OCI-LY7 (cell line): ENCODE data around the gene ACOXL. TPM values are rescaled to one million over a fixed set of nuclear protein-coding genes. Genes with fewer than 3 reads are reported as not detected.

ENCODE experiments used
- BruUV-seq: library from RNA; stranded (reverse); fragments of 400-500 nt; replicated peaks from 2 replicates; lab custom pipeline; 2021; lab: Mats Ljungman, UMichigan
- CTCF ChIA-PET: fragments of 300-600 bp; sonication (Branson Sonifier 250); formaldehyde crosslinking; loops from one replicate; lab custom pipeline; 2022; ENCODE audit warnings: antibody characterized with exemption; ENCODE audit not compliant: unreplicated experiment; lab: Charles Lee
- POLR2A ChIA-PET: fragments of 300-600 bp; sonication (Branson Sonifier 250); formaldehyde crosslinking; loops from one replicate; lab custom pipeline; 2022; ENCODE audit warnings: antibody characterized with exemption; lab: Charles Lee
- DNase-seq: peaks from one replicate; pipeline ENCODE4 v3.0.0-alpha.2; 2015; ENCODE audit warnings: low spot score
- H2AFZ ChIP-seq: fragments of 200-600 bp; sonication (generic), shearing (Covaris generic); 2 replicates; pipeline ENCODE4 v1.6.1; 2014; ENCODE audit warnings: mild to moderate bottlenecking, antibody characterized with exemption, low read length, moderate library complexity
- H3K27ac ChIP-seq: fragments of 200-600 bp; sonication (generic); 2 replicates; pipeline ENCODE4 v1.5.1; 2014; ENCODE audit warnings: mixed run types, low read depth, mild to moderate bottlenecking, moderate library complexity, low read length, inconsistent platforms; ENCODE audit not compliant: poor library complexity, severe bottlenecking
- H3K36me3 ChIP-seq: fragments of 200-600 bp; sonication (generic); 2 replicates; pipeline ENCODE4 v1.6.1; 2014; ENCODE audit warnings: mild to moderate bottlenecking, antibody characterized with exemption, low read length, moderate library complexity, mixed read lengths; ENCODE audit not compliant: insufficient read depth
- H3K4me1 ChIP-seq: fragments of 200-600 bp; sonication (generic); 2 replicates; pipeline ENCODE4 v1.5.1; 2014; ENCODE audit warnings: mild to moderate bottlenecking, low read length; ENCODE audit not compliant: insufficient read depth, poor library complexity, severe bottlenecking
- H3K4me2 ChIP-seq: fragments of 200-600 bp; sonication (generic); 2 replicates; pipeline ENCODE4 v1.6.1; 2014; ENCODE audit warnings: mild to moderate bottlenecking, low read length
- H3K4me3 ChIP-seq: fragments of 200-600 bp; sonication (generic); 2 replicates; pipeline ENCODE4 v1.5.1; 2014; ENCODE audit warnings: mild to moderate bottlenecking, low read depth, low read length; ENCODE audit not compliant: poor library complexity, severe bottlenecking
- H3K79me2 ChIP-seq: fragments of 200-600 bp; sonication (generic); 2 replicates; pipeline ENCODE4 v1.6.1; 2016; ENCODE audit warnings: low read depth, mild to moderate bottlenecking, low read length, moderate library complexity, mixed read lengths; ENCODE audit not compliant: insufficient read depth
- H3K9me2 ChIP-seq: fragments of 200-600 bp; sonication (generic); 2 replicates; pipeline ENCODE4 v1.6.1; 2016; ENCODE audit warnings: mild to moderate bottlenecking, low read length, mixed read lengths; ENCODE audit not compliant: insufficient read depth
- H3K9me3 ChIP-seq: fragments of 200-600 bp; sonication (generic); 2 replicates; pipeline ENCODE4 v1.6.1; 2014; ENCODE audit warnings: mild to moderate bottlenecking, mixed run types, low read length, mixed read lengths
- H4K20me1 ChIP-seq: fragments of 200-600 bp; sonication (generic); 2 replicates; pipeline ENCODE4 v1.6.1; 2014; ENCODE audit warnings: mild to moderate bottlenecking, antibody characterized with exemption, low read length, moderate library complexity, mixed read lengths; ENCODE audit not compliant: insufficient read depth
- EZH2phosphoT487 ChIP-seq: fragments of 200-600 bp; sonication (generic); IDR thresholded peaks from 2 replicates; pipeline ENCODE4 v1.6.1; 2018; ENCODE audit warnings: low read depth, borderline replicate concordance, mild to moderate bottlenecking, mixed run types, antibody characterized with exemption, low read length, moderate library complexity, mixed read lengths
- intact Hi-C: fragments of 100-400 bp; cut with micrococcal nuclease; formaldehyde crosslinking; loops from one replicate; pipeline ENCODE4 v1.10.0; 2022; ENCODE audit not compliant: unreplicated experiment
- total RNA-seq, 2 experiments: library from RNA; depleted of rRNA in 1 of 2; stranded (reverse); fragments of >200 nt in 1 of 2; shearing (Covaris generic) in 1 of 2; gene quantifications; 2 replicates each; pipeline ENCODE4 v1.2.3, GENCODE V29; 2014 to 2022
- TF ChIP-seq, protein P1 (sequence below): fragments of 200-600 bp; sonication (generic); conservative IDR thresholded peaks from 2 replicates; pipeline ENCODE4 v1.5.1; 2014; ENCODE audit warnings: mild to moderate bottlenecking, antibody characterized with exemption, low read length, moderate library complexity, mixed read lengths

ACOXL gene
- total RNA-seq, 2 experiments from 2014 or later = 1.4 TPM; not detected in 1

DNA sequence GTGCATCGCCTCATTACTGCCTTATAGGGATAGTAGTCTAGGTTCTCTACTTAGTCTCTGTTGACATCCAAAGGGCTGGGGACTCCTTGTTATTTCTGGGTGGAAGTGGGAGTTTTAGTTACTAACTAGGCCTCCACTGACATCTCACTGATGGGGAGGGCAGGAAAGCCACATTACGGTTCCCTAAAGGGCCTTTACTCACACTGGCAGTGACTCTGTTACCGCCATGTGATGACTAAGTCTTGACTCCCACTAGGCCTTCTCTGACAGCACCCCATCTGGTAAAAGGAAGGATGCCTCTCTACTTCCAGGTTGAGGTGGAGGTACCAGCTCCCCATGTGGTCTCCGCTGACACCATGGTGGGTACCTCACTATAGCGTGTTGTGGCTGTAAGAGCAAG, 374.3 kb downstream of the ACOXL start:
- no peak overlapping the region for H3K4me2 ChIP-seq
- peaks cover 21% of the 10 kb centered on the region for H3K4me1 ChIP-seq
- BruUV-seq = no TSS peak
- no peaks in the 10 kb centered on the region for H3K79me2 ChIP-seq
- no peak overlapping the region for H3K4me3 ChIP-seq
- H4K20me1 ChIP-seq = no peaks in the 10 kb centered on the region
- no peak overlapping the region for H2AFZ ChIP-seq
- CTCF ChIA-PET = no interaction called here
- no peaks in the 10 kb centered on the region for H3K36me3 ChIP-seq
- no peak for DNase-seq
- intact Hi-C loops = no loop called here
- TF ChIP-seq EZH2phosphoT487 = no peak
- TF ChIP-seq, protein P1, sequence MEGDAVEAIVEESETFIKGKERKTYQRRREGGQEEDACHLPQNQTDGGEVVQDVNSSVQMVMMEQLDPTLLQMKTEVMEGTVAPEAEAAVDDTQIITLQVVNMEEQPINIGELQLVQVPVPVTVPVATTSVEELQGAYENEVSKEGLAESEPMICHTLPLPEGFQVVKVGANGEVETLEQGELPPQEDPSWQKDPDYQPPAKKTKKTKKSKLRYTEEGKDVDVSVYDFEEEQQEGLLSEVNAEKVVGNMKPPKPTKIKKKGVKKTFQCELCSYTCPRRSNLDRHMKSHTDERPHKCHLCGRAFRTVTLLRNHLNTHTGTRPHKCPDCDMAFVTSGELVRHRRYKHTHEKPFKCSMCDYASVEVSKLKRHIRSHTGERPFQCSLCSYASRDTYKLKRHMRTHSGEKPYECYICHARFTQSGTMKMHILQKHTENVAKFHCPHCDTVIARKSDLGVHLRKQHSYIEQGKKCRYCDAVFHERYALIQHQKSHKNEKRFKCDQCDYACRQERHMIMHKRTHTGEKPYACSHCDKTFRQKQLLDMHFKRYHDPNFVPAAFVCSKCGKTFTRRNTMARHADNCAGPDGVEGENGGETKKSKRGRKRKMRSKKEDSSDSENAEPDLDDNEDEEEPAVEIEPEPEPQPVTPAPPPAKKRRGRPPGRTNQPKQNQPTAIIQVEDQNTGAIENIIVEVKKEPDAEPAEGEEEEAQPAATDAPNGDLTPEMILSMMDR = no peak
- H3K9me2 ChIP-seq = no peaks in the 10 kb centered on the region
- no peaks in the 10 kb centered on the region for H3K9me3 ChIP-seq
- POLR2A ChIA-PET = no interaction called here
- H3K27ac ChIP-seq = no peak overlapping the region

DNA sequence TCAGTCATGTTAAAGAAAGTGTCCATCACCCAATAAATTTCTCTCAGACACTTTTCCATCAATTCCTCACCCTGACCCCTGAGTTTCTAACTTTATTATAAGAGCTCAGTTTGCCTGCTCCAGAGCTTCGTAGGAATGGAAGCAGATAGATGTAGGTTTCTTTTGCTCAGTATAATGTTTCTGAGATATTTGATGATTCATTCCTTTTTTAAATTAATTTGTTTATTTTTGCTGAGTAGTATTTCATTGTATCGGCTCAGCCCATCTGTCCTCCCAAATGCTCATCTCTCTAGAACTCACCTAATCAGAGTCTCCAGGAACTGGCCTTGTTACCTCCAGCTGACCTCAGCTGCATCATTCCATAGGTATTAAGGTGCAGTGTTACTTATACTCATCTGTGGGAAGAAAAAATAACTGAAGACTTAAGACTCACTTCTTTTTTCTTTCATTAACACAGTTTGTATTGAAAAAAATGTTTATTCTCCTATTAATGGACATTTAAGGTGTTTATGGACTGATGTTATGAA, 376.4 kb downstream of the ACOXL start:
- H2AFZ ChIP-seq = no peak overlapping the region
- H3K27ac ChIP-seq = no peak overlapping the region
- no peaks in the 10 kb centered on the region for H3K79me2 ChIP-seq
- H3K36me3 ChIP-seq = no peaks in the 10 kb centered on the region
- peaks cover under 1% of the 10 kb centered on the region for H3K4me1 ChIP-seq
- TF ChIP-seq EZH2phosphoT487 = no peak
- TF ChIP-seq, protein P1 = no peak
- no peak for DNase-seq
- ChIA-PET CTCF (no interaction called here), POLR2A (no interaction called here)
- no peaks in the 10 kb centered on the region for H3K9me3 ChIP-seq
- no peaks in the 10 kb centered on the region for H3K9me2 ChIP-seq
- H4K20me1 ChIP-seq = no peaks in the 10 kb centered on the region
- no TSS peak for BruUV-seq
- H3K4me3 ChIP-seq = no peak overlapping the region
- H3K4me2 ChIP-seq = no peak overlapping the region
- intact Hi-C loops = no loop called here

DNA sequence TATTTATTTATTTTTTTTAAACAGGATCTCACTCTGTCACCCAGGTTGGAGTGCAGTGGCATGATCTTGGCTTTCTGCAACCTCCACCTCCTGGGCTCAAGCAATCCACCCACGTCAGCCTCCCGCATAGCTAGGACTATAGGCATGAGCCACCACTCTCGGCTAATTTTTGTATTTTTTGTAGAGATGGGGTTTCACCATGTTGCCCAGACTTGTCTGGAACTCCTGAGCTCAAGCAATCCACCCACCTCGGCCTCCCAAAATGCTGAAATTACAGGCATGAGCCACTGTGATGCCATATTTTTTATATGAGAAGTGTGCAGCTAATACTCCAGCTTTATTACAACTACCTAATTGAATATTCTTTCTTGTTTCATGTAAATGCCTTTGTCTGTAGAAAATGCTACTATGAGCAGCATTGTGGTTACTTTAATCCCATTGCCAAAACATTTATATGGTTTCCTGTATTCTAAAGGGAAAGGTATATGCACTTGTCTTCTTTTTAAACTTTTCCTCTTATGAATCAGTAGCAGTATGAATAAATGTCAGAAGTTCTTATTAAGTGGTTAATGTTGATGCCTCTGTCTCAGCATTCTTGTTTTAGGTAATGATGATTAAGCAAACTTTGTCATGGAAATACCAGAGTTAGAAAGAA, 378.9 kb downstream of the ACOXL start:
- no peak for DNase-seq
- TF ChIP-seq, protein P1 = no peak
- TF ChIP-seq EZH2phosphoT487 = no peak
- H3K9me3 ChIP-seq = no peaks in the 10 kb centered on the region
- H3K79me2 ChIP-seq = no peaks in the 10 kb centered on the region
- no peaks in the 10 kb centered on the region for H3K36me3 ChIP-seq
- CTCF ChIA-PET = no interaction called here
- H3K27ac ChIP-seq = no peak overlapping the region
- no peak overlapping the region for H3K4me3 ChIP-seq
- H3K4me2 ChIP-seq = no peak overlapping the region
- H2AFZ ChIP-seq = no peak overlapping the region
- BruUV-seq = no TSS peak
- intact Hi-C loops = no loop called here
- no peaks in the 10 kb centered on the region for H3K9me2 ChIP-seq
- H4K20me1 ChIP-seq = no peaks in the 10 kb centered on the region
- POLR2A ChIA-PET = interaction anchor here (0.6 kb wide), 1 partner anchor 98 kb away, joined by 7 read pairs; no protein-coding TSS in a partner anchor
- H3K4me1 ChIP-seq = peaks cover 4% of the 10 kb centered on the region
